NCI-H187 treated with DMSO at 0.1 percent for 48 hours (cell line): Measurements from ENCODE around the gene SEC14L5.

Source experiments
- DNase-seq: peaks from one replicate; lab custom pipeline; 2025; lab: John Stamatoyannopoulos, UW

SEC14L5 gene

GRCh38 chr16:4984174-4984990 is 26.3 kb downstream of the SEC14L5 start:
- no peak for DNase-seq

- DNase-seq = no peak
Observed at GRCh38 chr16:4987250-4987579, 29.1 kb downstream of the SEC14L5 start.

GRCh38 chr16:4987580-4988374 is 29.6 kb downstream of the SEC14L5 start:
- no peak for DNase-seq

DNA sequence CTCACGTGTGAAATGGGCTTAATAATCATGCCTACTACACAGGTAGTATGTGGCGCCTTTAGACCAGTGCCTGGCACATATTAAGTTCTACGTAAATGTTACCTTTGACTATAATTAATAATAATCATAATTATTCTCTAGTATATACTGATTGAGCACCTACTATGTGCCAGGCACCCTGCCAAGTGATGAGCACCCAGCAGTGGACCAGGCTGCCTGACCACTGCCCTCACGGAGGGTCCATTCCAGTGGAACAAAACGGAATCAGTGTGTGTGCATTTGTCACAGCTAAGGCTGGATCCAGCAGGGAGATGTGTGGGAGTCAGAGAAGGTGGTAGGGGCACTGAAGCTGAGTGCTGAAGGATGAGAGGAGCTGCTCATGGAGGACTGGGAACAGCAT is 30.5 kb downstream of the SEC14L5 start:
- no peak for DNase-seq

DNA sequence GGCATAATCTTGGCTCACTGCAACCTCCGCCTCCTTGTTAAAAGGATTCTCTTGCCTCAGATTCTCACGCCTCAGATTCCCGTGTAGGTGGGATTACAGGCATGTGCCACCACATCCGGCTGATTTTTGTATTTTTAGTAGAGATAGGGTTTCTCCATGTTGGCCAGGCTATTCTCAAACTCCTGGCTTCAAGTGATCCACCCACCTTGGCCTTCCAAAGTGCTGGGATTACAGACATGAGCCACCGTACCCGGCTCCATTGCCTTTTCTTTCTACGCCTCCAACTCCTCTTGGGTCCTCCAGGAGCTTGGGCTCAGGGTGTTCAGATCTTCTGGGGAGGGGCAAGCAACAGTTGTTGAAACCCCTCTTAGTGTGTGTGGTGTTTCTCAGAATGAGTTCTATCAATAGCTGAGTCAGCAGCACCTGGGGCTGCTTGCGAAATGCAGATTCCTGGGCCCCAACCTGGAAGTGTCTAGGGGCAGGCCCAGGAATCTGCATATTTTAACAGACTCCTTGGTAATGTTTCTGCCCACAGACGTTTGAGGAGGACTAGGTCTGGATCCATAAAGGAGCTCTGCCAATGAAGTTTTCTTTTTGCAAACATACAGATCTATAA is 31.4 kb downstream of the SEC14L5 start:
- DNase-seq = no peak

DNA sequence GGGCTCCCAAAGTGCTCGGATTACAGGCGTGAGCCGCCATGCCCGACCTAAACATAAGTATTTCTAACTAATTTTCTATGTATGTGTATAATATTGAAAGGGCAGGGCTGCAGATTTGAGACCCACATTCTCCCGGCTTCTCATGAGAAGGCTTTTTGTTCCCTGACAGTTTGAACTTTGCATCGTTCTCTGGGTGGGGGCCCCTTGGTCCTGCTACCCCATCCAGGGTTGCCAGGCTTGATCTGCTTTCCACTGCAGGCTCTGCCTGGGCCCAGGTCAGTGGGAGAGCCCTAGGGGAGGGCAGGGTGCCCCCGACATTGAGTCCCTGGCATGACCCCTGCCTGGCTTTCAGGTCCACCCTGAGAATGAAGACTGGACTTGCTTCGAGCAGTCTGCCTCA is 32.3 kb downstream of the SEC14L5 start:
- no peak for DNase-seq

DNA sequence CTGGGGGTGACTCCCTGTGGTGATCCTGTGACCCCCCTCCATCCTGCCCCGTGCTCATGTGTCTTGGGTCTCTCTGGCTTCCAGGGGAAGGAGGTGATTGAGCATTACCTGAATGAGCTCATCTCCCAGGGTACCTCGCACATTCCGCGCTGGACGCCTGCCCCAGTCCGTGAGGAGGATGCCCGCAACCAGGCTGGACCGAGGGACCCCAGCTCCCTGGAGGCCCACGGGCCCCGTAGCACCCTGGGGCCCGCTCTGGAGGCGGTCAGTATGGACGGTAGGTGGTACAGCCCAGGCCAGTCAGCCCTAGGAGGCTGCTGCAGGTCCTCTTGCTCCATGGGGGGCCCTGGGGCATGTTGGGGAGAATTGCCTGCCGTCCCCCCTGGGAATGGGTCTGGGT is 33.6 kb downstream of the SEC14L5 start:
- DNase-seq = no peak

DNA sequence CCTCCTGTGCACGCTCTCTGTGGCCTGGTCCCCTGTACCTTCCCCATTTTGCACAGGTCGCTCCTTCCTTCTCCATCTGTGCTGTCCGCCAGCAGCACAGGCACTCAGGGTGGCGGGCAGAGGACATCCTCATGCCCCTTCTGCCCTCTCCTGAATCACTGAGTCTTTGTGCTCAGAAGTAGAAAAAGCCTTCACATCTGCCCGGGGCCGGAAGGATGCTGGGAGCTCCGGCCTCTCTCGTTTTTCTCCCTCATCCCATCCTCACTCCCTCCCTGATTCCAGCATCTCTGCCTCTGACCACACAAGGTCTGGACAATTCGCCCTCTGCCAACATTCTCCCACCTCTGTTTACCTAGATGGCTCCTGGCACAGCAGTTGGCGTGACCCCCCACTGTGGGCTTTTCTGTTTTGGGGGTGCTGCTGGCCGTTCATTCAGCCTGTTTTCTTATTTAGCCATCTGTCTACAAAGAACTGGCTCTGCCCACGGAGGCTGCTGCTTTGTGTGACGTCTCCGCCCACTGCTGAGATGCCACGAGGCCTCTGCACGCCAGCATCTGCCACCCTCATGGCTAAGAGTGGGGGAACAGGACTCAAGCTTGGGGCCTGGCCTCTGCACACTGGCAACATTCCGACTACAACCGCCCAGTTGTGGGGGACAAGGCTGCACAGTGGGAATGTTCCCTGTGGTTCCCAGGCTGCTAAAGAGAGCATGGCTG is 36.7 kb downstream of the SEC14L5 start:
- DNase-seq = no peak

- DNase-seq = no peak
Observed at GRCh38 chr16:5000573-5001001, 42.5 kb downstream of the SEC14L5 start.

GRCh38 chr16:5001571-5001970 is 43.4 kb downstream of the SEC14L5 start:
- no peak for DNase-seq

DNA sequence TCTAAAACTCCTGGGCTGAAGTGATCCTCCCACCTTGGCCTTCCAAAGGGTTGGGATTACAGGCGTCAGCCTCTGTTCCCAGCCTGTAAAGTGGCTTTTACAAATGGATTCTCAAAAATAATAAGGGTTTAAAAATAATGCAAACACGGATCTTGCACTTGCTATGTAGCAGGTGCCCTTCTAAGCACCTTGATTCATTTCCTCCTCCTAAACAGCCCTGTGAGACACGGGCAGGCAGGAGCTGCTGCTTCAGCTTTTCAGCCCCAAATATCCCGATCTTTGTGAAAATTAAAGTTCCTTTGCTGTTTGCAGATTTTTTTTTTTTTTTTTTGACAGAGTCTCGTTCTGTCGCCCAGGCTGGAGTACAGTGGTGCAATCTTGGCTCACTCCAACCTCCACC is 43.9 kb downstream of the SEC14L5 start:
- DNase-seq = no peak

DNA sequence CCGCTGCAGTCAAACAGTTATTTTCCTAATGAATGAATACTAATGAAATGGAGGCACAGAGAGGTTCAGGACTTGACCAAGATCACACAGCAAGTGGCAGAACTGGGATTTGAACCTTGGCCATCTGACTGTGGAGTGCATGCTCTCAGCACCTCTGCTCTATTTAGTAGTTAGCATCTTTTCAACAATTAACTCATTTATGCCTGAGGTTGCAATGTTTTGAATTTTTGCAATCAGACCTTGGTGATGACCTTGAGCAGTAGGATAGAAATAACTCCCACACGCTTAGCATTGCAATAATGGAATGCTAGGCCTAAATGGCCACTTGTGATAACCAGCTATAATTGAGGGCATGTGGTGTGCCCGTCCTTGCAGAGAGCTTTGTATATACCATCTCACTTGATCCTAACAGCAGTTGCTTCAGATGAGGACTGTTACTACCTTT is 44.6 kb downstream of the SEC14L5 start:
- no peak for DNase-seq

DNA sequence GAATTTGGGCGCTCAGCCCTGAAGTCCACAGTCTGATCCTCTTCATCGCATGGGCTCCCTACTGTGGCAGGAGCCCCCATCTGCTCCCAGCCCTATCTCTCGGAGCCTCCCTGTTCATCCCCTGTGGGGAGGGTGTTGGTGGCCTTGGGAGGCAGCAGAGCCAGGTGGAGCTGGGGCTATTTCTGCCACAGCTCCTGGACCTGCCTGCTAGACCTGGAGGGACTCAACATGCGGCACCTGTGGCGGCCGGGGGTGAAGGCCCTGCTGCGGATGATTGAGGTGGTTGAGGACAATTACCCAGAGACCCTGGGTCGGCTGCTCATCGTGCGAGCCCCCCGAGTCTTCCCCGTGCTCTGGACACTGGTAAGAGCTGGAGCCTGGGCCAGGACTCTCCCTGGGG is 45.1 kb downstream of the SEC14L5 start:
- no peak for DNase-seq

- no peak for DNase-seq
Observed at GRCh38 chr16:5003828-5004227, 45.7 kb downstream of the SEC14L5 start.

DNA sequence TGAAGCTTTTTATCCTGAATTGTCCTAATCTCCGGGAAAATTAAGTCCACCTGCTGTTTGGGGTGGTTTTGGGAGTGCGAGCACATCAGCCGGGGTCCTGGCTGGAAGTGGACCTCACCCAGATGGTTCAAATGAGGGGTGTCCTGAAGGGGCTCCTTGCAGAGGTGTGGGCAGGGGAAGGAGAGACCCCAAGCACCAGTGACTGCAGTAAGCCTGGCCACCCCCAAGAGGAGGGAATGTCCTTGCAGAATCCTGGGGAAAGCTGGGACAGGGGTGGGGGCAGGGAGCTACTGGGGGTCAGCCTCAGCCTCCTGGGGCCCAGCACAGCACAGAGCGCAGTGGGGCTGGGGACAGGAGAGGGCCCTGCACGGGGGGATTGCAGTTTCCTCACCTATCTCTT is 46.2 kb downstream of the SEC14L5 start:
- DNase-seq = no peak

- no peak for DNase-seq
Observed at GRCh38 chr16:5005916-5006315, 47.8 kb downstream of the SEC14L5 start.

DNA sequence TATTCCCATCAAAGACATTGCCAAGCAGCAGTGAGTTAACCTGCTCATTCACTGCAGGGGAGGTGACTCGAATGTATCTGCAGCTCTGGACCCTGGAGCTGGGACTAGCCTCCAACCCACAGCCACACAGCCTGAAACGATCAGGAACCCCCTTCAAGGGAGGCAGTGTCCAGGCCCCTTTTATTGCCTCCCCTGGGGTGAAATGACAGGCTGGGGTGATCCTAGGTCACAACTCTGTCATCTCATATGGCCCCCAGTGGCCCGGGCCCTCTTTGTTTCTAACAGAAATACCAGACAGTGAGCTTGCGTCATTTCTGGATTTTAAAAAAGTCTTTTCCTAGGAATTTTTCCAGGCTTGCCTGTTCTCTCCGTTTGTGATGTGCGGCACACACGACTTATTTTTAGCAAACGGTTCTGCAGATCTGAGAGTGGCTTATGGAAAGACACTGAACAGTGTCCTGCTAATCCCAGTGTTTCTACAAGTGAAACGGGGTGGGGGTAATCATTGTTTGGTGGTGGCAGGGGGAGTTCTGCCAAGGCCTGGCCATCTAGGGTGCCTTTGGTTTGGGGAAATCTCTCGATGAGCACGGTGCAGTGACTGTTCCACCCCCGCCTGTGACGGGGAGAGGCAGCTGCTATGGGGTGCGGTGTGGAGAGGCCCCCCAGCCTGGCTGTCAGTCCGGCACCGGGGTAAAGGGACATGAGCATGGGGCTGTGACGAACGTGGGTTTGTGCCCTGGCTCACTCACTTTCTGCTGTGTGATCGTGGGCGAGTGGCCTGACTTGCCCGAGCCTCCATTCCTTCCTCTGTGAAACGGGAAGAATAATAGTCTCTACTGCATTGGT is 48.4 kb downstream of the SEC14L5 start:
- no peak for DNase-seq

DNA sequence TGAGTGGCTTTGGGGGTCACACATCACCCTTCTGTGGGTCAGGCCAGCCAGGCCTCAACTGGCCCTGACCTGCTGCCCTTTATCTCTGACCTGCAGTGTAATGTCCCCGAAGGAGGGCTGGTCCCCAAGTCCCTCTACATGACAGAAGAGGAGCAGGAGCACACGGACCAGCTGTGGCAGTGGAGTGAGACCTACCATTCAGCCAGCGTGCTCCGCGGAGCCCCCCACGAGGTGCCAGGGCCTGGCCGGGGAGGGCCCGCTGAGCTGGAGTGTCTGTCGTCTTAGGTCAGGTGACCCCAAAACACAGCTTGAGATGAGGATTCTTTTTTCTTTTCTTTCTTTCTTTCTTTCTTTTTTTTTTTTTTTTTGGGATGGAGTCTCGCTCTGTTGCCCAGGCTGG is 49.1 kb downstream of the SEC14L5 start:
- no peak for DNase-seq

- DNase-seq = no peak
Observed at GRCh38 chr16:5008311-5008731, 50.2 kb downstream of the SEC14L5 start.

- no peak for DNase-seq
Observed at GRCh38 chr16:5010576-5011329, 52.6 kb downstream of the SEC14L5 start.

DNA sequence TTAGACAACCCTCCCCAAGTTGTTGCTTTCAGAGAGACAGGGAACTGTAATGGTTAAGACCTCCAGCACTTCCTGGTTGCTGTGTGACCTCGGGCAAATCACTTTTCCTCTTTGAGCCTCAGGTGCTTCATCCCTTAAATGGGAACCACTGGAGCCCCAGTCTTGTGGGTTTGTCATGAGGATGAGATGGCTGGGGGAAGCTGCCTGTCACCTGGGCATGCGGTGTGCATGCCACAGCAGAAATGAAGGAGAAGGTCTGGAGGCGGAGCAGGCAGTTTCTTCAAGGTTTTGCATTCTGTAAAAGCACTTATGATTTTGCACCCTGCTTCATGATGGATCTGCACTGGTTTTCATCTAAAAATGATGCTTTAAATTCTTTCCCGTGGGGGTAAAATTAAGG is 53.5 kb downstream of the SEC14L5 start:
- no peak for DNase-seq
